Vagina (tissue), 2 donors: ENCODE data around the gene MIPEP. TPM values are rescaled to one million over a fixed set of nuclear protein-coding genes. Genes with fewer than 3 reads are reported as not detected.

Experiments used
- DNase-seq, 2 donors: peaks; one replicate each; pipeline ENCODE4 v3.0.0-alpha.2; 2017; ENCODE audit errors: extremely low spot score in 2 of 2
- H3K27ac ChIP-seq: fragments of 200-600 bp; sonication (generic); one replicate; pipeline ENCODE4 v1.5.1; 2019
- H3K27me3 ChIP-seq: fragments of 200-600 bp; sonication (generic); one replicate; pipeline ENCODE4 v1.5.1; 2019
- H3K36me3 ChIP-seq, 2 donors: fragments of 200-600 bp; sonication (generic); one replicate each; pipeline ENCODE4 v1.5.1; 2017 to 2019
- H3K4me1 ChIP-seq: fragments of 200-600 bp; sonication (generic); one replicate; pipeline ENCODE4 v1.5.1; 2019
- H3K4me3 ChIP-seq, 2 donors: fragments of 200-600 bp; sonication (generic); 1 replicate in 1 of 2; 2 replicates in 1 of 2; pipeline ENCODE4 v1.5.1; 2016 to 2019
- H3K9me3 ChIP-seq: fragments of 200-600 bp; sonication (generic); one replicate; pipeline ENCODE4 v1.5.1; 2019
- CTCF ChIP-seq, 3 experiments: fragments of 450-650 bp in 2 of 3; fragments of 200-600 bp in 1 of 3; sonication (generic) in 1 of 3; IDR thresholded peaks; one replicate each; pipeline ENCODE4 v1.5.1; 2017 to 2019; ENCODE audit warnings: antibody characterized with exemption in 3 of 3, mild to moderate bottlenecking in 2 of 3, moderate library complexity in 2 of 3
- POLR2A ChIP-seq, 2 donors: fragments of 450-650 bp; IDR thresholded peaks; one replicate each; pipeline ENCODE4 v1.6.1; 2017; ENCODE audit warnings: antibody characterized with exemption in 2 of 2, mild to moderate bottlenecking in 2 of 2, moderate library complexity in 2 of 2
- POLR2AphosphoS5 ChIP-seq, 2 donors: sonication (generic); formaldehyde crosslinking; IDR thresholded peaks; one replicate each; pipeline ENCODE4 v1.9.0; 2017; ENCODE audit warnings: antibody characterized with exemption in 2 of 2, mild to moderate bottlenecking in 2 of 2, low read depth in 1 of 2; ENCODE audit not compliant: insufficient read depth in 1 of 2
- intact Hi-C: fragments of 100-400 bp; cut with DNase I; formaldehyde crosslinking; loops from one replicate; pipeline ENCODE4 v1.15.1; 2023
- total RNA-seq: library from RNA; depleted of rRNA; stranded (reverse); fragments of >200 nt; gene quantifications from one replicate; pipeline ENCODE4 v1.2.3, GENCODE V29; 2016

Gene MIPEP
- total RNA-seq, 1 donor from 2014 or later: 13.3 TPM

GRCh38 chr13:23859904-23860303, 29.3 kb downstream of the MIPEP start:
- H3K9me3 ChIP-seq: no peaks in the 10 kb centered on the region
- TF ChIP-seq POLR2A (IDR thresholded peaks at IDR 0.05) (no peak), POLR2AphosphoS5 (IDR thresholded peaks at IDR 0.05; ENCODE audit: insufficient read depth in 1 of 2, low read depth in 1 of 2) (no peak), CTCF (IDR thresholded peaks at IDR 0.05) (no peak)
- no peak for DNase-seq
- peaks cover 0 to 12% of the 10 kb centered on the region in 2 donors for H3K36me3 ChIP-seq
- H3K4me1 ChIP-seq: no peaks in the 10 kb centered on the region
- H3K27me3 ChIP-seq: no peaks in the 10 kb centered on the region
- intact Hi-C loops: loop anchor here (5.0 kb wide), 1 partner anchor 158 kb away; no protein-coding TSS in a partner anchor
- no peak overlapping the region for H3K27ac ChIP-seq
- no peak overlapping the region for H3K4me3 ChIP-seq

GRCh38 chr13:23859455-23859854, 29.7 kb downstream of the MIPEP start:
- Histone ChIP-seq H3K27me3 (no peaks in the 10 kb centered on the region), H3K27ac (no peak overlapping the region), H3K4me1 (no peaks in the 10 kb centered on the region), H3K36me3 (peaks cover 0 to 12% of the 10 kb centered on the region in 2 donors), H3K9me3 (no peaks in the 10 kb centered on the region), H3K4me3 (no peak overlapping the region)
- TF ChIP-seq POLR2A (IDR thresholded peaks at IDR 0.05) (no peak), POLR2AphosphoS5 (IDR thresholded peaks at IDR 0.05; ENCODE audit: insufficient read depth in 1 of 2, low read depth in 1 of 2) (no peak), CTCF (IDR thresholded peaks at IDR 0.05) (no peak)
- no peak for DNase-seq
- intact Hi-C loops: no loop called here

- TF ChIP-seq POLR2AphosphoS5 (IDR thresholded peaks at IDR 0.05; ENCODE audit: insufficient read depth in 1 of 2, low read depth in 1 of 2) (no peak), POLR2A (IDR thresholded peaks at IDR 0.05) (no peak), CTCF (IDR thresholded peaks at IDR 0.05) (no peak)
- Histone ChIP-seq H3K4me3 (no peak overlapping the region), H3K9me3 (no peaks in the 10 kb centered on the region), H3K36me3 (peaks cover 0 to 12% of the 10 kb centered on the region in 2 donors), H3K4me1 (no peaks in the 10 kb centered on the region), H3K27ac (no peak overlapping the region), H3K27me3 (no peaks in the 10 kb centered on the region)
- DNase-seq: no peak
- intact Hi-C loops: no loop called here
Measured at GRCh38 chr13:23858546-23858945, 30.7 kb downstream of the MIPEP start.

- Histone ChIP-seq H3K4me1 (no peaks in the 10 kb centered on the region), H3K27me3 (no peaks in the 10 kb centered on the region), H3K27ac (no peak overlapping the region), H3K36me3 (peaks cover 0 to 6% of the 10 kb centered on the region in 2 donors), H3K9me3 (no peaks in the 10 kb centered on the region), H3K4me3 (no peak overlapping the region)
- DNase-seq: no peak
- intact Hi-C loops: no loop called here
- no peak for TF ChIP-seq CTCF (IDR thresholded peaks at IDR 0.05)
- no peak for TF ChIP-seq POLR2A (IDR thresholded peaks at IDR 0.05)
- TF ChIP-seq POLR2AphosphoS5 (IDR thresholded peaks at IDR 0.05; ENCODE audit: insufficient read depth in 1 of 2, low read depth in 1 of 2): no peak
Measured at GRCh38 chr13:23856008-23856750, 33.0 kb downstream of the MIPEP start.

- no peaks in the 10 kb centered on the region for H3K36me3 ChIP-seq
- H3K27ac ChIP-seq: no peak overlapping the region
- TF ChIP-seq POLR2A (IDR thresholded peaks at IDR 0.05) (no peak), CTCF (IDR thresholded peaks at IDR 0.05) (no peak), POLR2AphosphoS5 (IDR thresholded peaks at IDR 0.05; ENCODE audit: insufficient read depth in 1 of 2, low read depth in 1 of 2) (no peak)
- H3K4me1 ChIP-seq: no peaks in the 10 kb centered on the region
- intact Hi-C loops: no loop called here
- no peak for DNase-seq
- no peaks in the 10 kb centered on the region for H3K9me3 ChIP-seq
- no peaks in the 10 kb centered on the region for H3K27me3 ChIP-seq
- H3K4me3 ChIP-seq: no peak overlapping the region
Measured at GRCh38 chr13:23855360-23855759, 33.8 kb downstream of the MIPEP start.
